Central memory CD8-positive, alpha-beta T cell (primary cell): ENCODE measurements around the gene COP1.

Experiments
- ATAC-seq: fragments of 150-1000 bp; cut with Tn5 transposase; replicated peaks from 2 replicates; pipeline ENCODE4 v1.10.0; 2022; ENCODE audit warnings: mild to moderate bottlenecking, moderate FRiP score, moderate number of reproducible peaks; ENCODE audit not compliant: poor library complexity, severe bottlenecking; ENCODE audit errors: extremely low read depth
- DNase-seq, 2 donors: peaks; one replicate each; pipeline ENCODE4 v3.0.0; 2021; ENCODE audit warnings: low spot score in 2 of 2
- H3K27ac Mint-ChIP-seq: one replicate; pipeline ENCODE4 v1.8.0; 2022; ENCODE audit warnings: low read depth, mild to moderate bottlenecking, moderate library complexity, mixed read lengths
- H3K27me3 Mint-ChIP-seq: one replicate; pipeline ENCODE4 v1.8.0; 2022; ENCODE audit warnings: mixed read lengths
- H3K36me3 Mint-ChIP-seq: one replicate; pipeline ENCODE4 v1.8.0; 2022; ENCODE audit warnings: mild to moderate bottlenecking, moderate library complexity, mixed read lengths; ENCODE audit not compliant: insufficient read depth
- H3K4me1 Mint-ChIP-seq: one replicate; pipeline ENCODE4 v1.8.0; 2022; ENCODE audit warnings: mixed read lengths
- H3K4me3 Mint-ChIP-seq: one replicate; pipeline ENCODE4 v1.8.0; 2022; ENCODE audit warnings: mild to moderate bottlenecking, moderate library complexity, mixed read lengths
- H3K9me3 Mint-ChIP-seq: one replicate; pipeline ENCODE4 v1.8.0; 2022; ENCODE audit warnings: mixed read lengths

The COP1 gene

DNA sequence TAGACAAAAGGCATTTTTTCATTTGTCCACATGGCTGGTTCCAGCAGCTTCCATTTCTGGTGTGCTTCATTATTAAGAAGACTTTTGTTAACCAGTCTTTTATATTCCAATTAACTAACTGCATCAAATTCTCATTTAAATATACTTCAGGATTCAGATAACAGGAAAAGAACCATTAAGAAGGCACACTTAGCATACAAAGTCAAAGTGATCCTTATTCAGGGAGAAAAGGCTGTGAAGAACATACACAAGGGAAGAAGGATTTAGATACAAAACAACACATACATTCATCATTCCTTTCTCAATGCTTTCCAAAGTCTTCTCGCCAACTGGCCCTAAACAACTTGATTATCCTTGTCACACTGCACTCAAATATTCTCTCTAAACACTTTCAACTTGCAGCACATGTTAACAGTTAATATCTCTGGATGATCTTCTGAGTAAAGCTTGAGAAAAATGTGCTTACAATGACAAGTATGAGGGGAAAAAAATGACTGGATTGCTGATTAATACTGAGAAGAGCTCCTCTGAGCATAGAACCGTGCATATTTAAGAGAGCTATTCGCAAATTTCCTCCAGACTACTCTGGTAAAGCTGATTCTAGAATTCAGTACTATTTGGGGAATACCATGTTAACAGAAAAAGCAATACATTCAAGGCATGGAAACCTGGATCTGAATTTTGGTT lies 238.5 kb downstream of the COP1 start:
- no peak overlapping the region for H3K27ac Mint-ChIP-seq
- H3K9me3 Mint-ChIP-seq, result no peaks in the 10 kb centered on the region
- H3K27me3 Mint-ChIP-seq, result no peaks in the 10 kb centered on the region
- peaks cover under 1% of the 10 kb centered on the region for H3K4me1 Mint-ChIP-seq
- ATAC-seq, result no peak
- no peak for DNase-seq
- peaks cover 16% of the 10 kb centered on the region for H3K36me3 Mint-ChIP-seq
- H3K4me3 Mint-ChIP-seq, result no peak overlapping the region

GRCh38 chr1:175963740-175964139 lies 243.3 kb downstream of the COP1 start:
- no peaks in the 10 kb centered on the region for H3K9me3 Mint-ChIP-seq
- no peak for DNase-seq
- H3K4me3 Mint-ChIP-seq, result no peak overlapping the region
- ATAC-seq, result no peak
- peaks cover 9% of the 10 kb centered on the region for H3K36me3 Mint-ChIP-seq
- H3K27ac Mint-ChIP-seq, result no peak overlapping the region
- no peaks in the 10 kb centered on the region for H3K27me3 Mint-ChIP-seq
- H3K4me1 Mint-ChIP-seq, result no peaks in the 10 kb centered on the region

DNA sequence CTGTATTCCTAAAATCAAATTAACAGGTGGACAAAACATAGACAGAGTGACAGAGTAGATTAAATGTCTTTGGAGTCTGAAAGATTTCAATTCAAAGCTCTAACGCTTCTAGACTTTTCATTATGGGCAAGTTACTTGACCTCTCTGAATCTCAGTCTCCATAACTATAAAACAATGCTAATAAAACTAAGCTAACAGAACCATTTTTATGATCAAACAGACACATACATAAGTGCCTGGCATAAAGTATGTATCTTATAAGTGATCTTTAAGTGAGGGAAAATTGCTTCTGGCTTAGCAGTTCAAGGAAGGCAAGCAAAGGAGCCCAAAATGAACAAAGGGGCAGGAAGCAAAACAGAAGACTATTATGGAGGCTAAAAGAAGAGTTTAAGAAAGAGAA lies 246.9 kb downstream of the COP1 start:
- Mint-ChIP-seq H3K27me3 (no peaks in the 10 kb centered on the region), H3K4me1 (peaks cover 6% of the 10 kb centered on the region), H3K9me3 (no peaks in the 10 kb centered on the region), H3K36me3 (peaks cover 11% of the 10 kb centered on the region), H3K27ac (no peak overlapping the region), H3K4me3 (no peak overlapping the region)
- no peak for DNase-seq
- no peak for ATAC-seq

DNA sequence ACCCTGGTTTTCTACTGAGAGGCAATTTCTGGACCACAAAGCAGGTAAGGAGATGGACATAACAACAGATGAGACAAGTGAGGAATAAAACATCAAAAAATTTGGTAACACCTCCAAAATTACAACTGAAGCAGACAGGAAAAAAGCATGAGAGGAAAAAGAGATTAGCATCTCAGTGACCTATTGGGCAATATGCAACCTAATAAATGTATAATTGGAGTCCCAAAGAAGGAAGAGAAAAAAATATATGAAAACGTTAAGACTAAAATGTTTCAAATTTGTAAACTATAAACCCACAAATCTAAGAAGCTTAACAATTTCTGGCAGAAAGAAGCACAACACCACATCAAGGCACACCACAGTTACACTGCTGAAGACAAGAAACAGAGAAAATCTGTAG lies 255.5 kb downstream of the COP1 start:
- Mint-ChIP-seq H3K4me3 (no peak overlapping the region), H3K4me1 (peaks cover 14% of the 10 kb centered on the region), H3K27ac (no peak overlapping the region), H3K9me3 (peaks cover 8% of the 10 kb centered on the region), H3K36me3 (peaks cover 20% of the 10 kb centered on the region), H3K27me3 (no peaks in the 10 kb centered on the region)
- DNase-seq, result no peak
- no peak for ATAC-seq

DNA sequence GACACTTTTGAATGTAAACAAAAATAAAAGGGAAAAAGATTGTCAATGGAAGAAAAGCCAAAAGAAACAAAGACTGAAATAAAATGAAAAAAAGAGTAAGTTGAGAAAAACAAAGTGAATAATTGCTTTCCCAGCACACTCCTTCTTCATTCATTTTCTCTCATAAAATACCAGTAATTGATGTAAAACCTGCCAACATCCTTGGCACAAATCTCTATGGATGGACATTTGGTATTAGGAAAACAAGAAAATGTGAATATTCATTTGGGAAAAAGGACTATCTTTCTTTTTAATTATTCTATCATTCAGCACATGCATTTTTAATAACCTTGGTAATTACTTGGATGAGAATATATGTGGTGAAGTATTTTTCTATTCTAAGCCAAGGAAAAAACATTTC lies 259.3 kb downstream of the COP1 start:
- Mint-ChIP-seq H3K9me3 (peaks cover 8% of the 10 kb centered on the region), H3K27ac (no peak overlapping the region), H3K4me1 (peaks cover 8% of the 10 kb centered on the region), H3K27me3 (no peaks in the 10 kb centered on the region), H3K4me3 (no peak overlapping the region), H3K36me3 (peaks cover 31% of the 10 kb centered on the region)
- ATAC-seq (no peak), DNase-seq (no peak)

GRCh38 chr1:175944591-175944990 lies 262.5 kb downstream of the COP1 start:
- no peak for ATAC-seq
- Mint-ChIP-seq H3K9me3 (no peaks in the 10 kb centered on the region), H3K4me3 (no peak overlapping the region), H3K36me3 (peaks cover 36% of the 10 kb centered on the region), H3K4me1 (no peaks in the 10 kb centered on the region), H3K27ac (no peak overlapping the region), H3K27me3 (no peaks in the 10 kb centered on the region)
- no peak for DNase-seq

- H3K27ac Mint-ChIP-seq, result no peak overlapping the region
- no peaks in the 10 kb centered on the region for H3K9me3 Mint-ChIP-seq
- no peak for DNase-seq
- H3K4me3 Mint-ChIP-seq, result no peak overlapping the region
- H3K36me3 Mint-ChIP-seq, result peaks cover 19% of the 10 kb centered on the region
- ATAC-seq, result no peak
- H3K4me1 Mint-ChIP-seq, result no peaks in the 10 kb centered on the region
- no peaks in the 10 kb centered on the region for H3K27me3 Mint-ChIP-seq
Measured at GRCh38 chr1:175941164-175941563, 265.9 kb downstream of the COP1 start.

DNA sequence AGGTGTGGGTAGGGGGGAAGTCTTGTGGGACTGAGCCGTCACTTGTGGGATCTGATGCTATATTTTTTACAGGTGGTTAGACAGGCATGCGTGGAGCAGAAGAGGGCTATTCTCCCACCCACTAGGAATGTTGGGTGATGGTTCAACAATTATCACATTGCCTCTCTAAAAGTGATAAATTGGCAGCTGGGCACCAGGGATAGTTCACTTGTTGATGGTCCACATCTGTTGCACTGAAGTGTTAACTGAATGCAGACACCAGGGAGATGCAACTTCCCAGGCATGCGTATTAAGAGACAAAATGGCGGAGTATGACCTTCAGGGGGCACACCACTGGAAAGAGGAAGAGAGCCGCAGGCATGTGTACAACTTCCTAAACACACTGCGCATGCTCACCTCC lies 270.4 kb downstream of the COP1 start:
- Mint-ChIP-seq H3K36me3 (peaks cover 10% of the 10 kb centered on the region), H3K4me3 (no peak overlapping the region), H3K27ac (no peak overlapping the region), H3K4me1 (no peaks in the 10 kb centered on the region), H3K9me3 (no peaks in the 10 kb centered on the region), H3K27me3 (no peaks in the 10 kb centered on the region)
- DNase-seq, result no peak
- no peak for ATAC-seq

- Mint-ChIP-seq H3K4me3 (no peak overlapping the region), H3K27ac (no peak overlapping the region), H3K4me1 (no peaks in the 10 kb centered on the region), H3K27me3 (no peaks in the 10 kb centered on the region), H3K36me3 (peaks cover 5% of the 10 kb centered on the region), H3K9me3 (no peaks in the 10 kb centered on the region)
- DNase-seq (no peak), ATAC-seq (no peak)
Measured at GRCh38 chr1:175935566-175936115, 271.4 kb downstream of the COP1 start.

GRCh38 chr1:175935166-175935565 lies 271.9 kb downstream of the COP1 start:
- no peak overlapping the region for H3K4me3 Mint-ChIP-seq
- H3K4me1 Mint-ChIP-seq, result no peaks in the 10 kb centered on the region
- no peaks in the 10 kb centered on the region for H3K27me3 Mint-ChIP-seq
- peaks cover 3% of the 10 kb centered on the region for H3K36me3 Mint-ChIP-seq
- ATAC-seq (no peak), DNase-seq (no peak)
- no peaks in the 10 kb centered on the region for H3K9me3 Mint-ChIP-seq
- H3K27ac Mint-ChIP-seq, result no peak overlapping the region

- ATAC-seq (no peak), DNase-seq (no peak)
- Mint-ChIP-seq H3K27me3 (no peaks in the 10 kb centered on the region), H3K9me3 (no peaks in the 10 kb centered on the region), H3K27ac (no peak overlapping the region), H3K36me3 (peaks cover 3% of the 10 kb centered on the region), H3K4me3 (no peak overlapping the region), H3K4me1 (no peaks in the 10 kb centered on the region)
Measured at GRCh38 chr1:175933801-175934200, 273.3 kb downstream of the COP1 start.

- DNase-seq (no peak), ATAC-seq (no peak)
- H3K36me3 Mint-ChIP-seq, result no peaks in the 10 kb centered on the region
- no peaks in the 10 kb centered on the region for H3K9me3 Mint-ChIP-seq
- H3K27me3 Mint-ChIP-seq, result no peaks in the 10 kb centered on the region
- no peak overlapping the region for H3K4me3 Mint-ChIP-seq
- H3K27ac Mint-ChIP-seq, result no peak overlapping the region
- no peaks in the 10 kb centered on the region for H3K4me1 Mint-ChIP-seq
Measured at GRCh38 chr1:175927944-175928343, 279.1 kb downstream of the COP1 start.

DNA sequence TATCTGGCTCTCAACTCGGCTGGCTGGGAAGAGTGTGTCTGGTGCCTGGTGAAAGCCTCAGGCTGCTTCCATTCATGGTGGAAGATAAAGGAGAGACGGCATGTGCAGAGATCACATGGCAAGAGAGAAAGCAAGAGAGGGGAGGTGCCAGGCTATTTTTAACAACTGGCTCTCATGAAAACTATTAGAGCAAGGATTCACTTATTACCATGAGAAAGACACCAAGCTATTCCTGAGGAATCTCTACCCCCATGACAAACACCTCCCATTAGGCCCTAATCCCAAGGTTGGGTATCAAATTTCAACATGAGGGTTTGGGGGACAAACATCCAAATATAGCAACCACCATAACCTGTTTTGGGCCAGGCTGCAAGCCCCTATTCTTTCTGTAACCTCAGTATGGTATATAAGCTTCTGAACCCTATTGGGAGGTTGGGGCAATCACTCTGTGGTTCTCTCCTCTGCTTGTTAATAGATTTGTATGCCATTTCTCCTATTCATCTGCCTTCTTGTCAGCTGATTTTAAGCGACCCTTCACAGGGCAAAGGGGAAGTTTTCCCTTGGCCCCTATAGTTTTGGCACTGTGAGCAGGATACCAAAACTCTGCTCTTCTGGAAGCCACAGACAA lies 284.7 kb downstream of the COP1 start:
- peaks cover 2% of the 10 kb centered on the region for H3K36me3 Mint-ChIP-seq
- no peak for DNase-seq
- H3K4me3 Mint-ChIP-seq, result no peak overlapping the region
- no peaks in the 10 kb centered on the region for H3K9me3 Mint-ChIP-seq
- no peak for ATAC-seq
- H3K27ac Mint-ChIP-seq, result no peak overlapping the region
- no peaks in the 10 kb centered on the region for H3K27me3 Mint-ChIP-seq
- H3K4me1 Mint-ChIP-seq, result no peaks in the 10 kb centered on the region
